GM21526 (cell line): ENCODE measurements around the gene OR11H7.
"Not testable (repeated sequence)": the region's sequence is repeated elsewhere in the genome, so short reads cannot be mapped to it uniquely, and the experiment has no call there.

ENCODE experiments used
- ATAC-seq: cut with Tn5 transposase; IDR thresholded peaks from one replicate; pipeline ENCODE4 v1.9.1; 2021; ENCODE audit warnings: moderate library complexity; ENCODE audit not compliant: unreplicated experiment, low FRiP score

OR11H7 gene

DNA sequence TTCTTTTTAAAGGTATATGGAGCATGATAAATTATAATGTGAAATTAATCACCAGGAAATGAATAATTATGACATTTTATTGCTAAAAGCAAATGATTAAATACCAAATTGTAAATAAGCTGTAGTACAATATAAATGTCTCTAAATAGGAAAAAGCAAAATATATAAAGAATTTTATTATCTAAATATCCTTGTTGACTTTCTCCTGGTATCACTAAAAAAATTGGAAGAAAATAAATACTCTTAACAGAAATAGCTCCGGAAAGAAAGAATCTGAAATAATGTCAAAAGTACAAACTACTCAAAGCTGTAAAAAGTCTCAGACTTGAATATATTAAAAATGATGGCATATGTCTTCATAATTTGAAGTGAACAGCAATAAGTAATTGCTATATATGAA, at the start of gene OR11H7:
Gene OR11H7, plus strand, starts transcription at position 301 of the 400 bp plus-strand sequence.
- ATAC-seq: no peak

DNA sequence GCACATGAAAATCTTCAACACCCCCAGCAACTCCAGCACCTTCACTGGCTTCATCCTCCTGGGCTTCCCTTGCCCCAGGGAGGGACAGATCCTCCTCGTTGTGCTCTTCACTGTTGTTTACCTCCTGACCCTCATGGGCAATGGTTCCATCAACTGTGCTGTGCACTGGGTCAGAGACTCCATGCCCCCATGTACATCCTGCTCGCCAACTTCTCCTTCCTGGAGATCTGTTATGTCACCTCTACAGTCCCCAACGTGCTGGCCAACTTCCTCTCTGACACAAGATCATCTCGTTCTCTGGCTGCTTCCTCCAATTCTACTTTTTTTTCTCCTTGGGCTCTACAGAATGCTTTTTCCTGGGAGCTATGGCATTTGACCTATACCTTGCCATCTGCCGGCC, 49.6 kb upstream of the OR11H7 start:
- ATAC-seq: no peak

DNA sequence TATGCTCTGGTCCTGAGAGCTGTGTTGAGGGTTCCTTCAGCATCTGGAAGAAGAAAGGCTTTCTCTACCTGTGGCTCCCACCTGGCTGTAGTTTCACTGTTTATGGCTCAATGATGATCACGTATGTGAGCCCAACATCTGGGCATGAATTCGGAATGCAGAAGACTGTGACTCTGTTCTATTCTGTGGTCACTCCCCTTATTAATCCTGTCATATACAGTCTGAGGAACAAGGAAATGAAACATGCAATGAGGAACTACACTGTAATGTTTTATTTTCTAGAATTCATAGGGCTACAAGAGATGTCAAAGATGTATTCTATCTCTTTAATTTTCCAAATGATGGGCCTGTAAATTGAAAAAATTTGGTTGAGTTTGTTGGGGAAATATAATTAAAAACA, 48.9 kb upstream of the OR11H7 start:
- no peak for ATAC-seq

DNA sequence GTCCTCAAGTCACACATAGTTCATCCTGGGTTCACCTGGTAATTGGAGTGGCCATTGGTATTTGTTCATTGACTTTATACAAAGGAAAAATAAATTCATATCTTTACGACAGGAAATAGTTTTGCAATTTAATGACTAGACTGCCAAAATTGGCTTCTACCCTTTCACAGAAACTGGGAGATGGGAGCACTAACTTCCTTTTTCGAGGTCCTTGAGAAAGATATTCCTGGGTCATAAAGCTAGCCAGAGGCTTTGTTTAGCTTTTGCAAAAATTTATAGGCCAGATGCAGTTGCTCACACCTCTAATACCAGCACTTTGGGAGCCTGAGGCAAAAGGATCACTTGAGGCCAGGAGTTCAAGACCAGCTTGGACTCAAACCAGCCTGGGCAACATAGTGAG, 48.3 kb upstream of the OR11H7 start:
- no peak for ATAC-seq

DNA sequence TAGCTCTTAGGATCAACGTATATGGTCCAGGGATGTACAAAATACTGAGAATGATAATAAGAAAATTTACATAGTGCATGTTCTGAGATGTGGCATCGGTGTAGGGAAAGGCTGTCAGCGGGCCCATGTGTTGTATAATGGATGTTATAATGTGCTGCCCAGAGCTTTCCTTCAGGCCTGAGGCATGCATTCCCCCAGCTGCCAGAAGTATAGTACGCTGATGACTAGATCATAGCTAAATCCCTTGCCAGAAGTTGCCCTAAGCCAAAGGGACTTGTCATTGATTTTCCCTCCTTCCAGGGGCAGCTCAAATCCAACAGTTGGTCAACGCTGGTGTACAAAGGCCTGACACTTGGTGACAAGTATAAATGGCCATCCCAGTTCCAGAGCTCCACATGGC, 44.6 kb upstream of the OR11H7 start:
- no peak for ATAC-seq

DNA sequence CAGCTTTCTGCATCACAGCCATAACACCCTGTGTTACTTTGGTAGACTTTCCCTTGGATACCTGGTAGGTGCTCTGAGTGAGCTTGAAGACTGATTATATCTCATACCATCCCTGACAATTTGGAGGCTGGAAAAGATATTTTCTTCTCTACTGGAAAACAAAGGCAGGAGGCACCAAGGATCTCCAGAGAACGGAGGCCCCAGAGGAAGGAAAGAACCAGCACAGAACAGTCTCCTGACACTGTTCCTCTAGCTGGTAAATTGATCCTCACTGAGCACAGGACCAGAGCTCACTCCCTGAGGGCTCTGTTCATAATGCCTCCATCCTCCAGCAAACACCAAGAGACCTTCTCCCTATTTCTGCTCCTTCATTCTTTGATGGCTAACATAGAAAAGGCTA, 38.2 kb upstream of the OR11H7 start, which contains the start of gene OR11G2:
Gene OR11G2, plus strand, starts transcription at position 301 of the 400 bp plus-strand sequence. CDS start 6,542 bp downstream, outside the sequence.
- no peak for ATAC-seq

DNA sequence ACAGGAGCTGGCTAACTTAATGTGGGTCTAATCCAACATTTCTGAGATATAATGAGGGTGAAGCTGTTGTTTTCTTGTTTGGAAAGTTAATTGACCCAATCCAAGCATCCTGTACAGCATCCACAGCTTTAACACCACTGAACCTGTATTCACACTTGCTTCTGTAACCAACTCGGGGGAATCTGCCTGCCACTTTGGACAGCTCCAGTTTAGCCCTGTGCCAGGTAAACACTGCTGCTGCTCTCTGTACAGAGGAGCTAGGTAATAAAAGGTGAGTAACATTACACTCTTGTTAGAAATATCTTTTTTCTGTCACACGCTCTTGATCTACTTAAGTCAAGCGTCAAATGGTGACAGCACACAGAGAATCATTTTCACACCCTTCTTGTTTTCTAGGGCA, 37.4 kb upstream of the OR11H7 start:
- no peak for ATAC-seq

DNA sequence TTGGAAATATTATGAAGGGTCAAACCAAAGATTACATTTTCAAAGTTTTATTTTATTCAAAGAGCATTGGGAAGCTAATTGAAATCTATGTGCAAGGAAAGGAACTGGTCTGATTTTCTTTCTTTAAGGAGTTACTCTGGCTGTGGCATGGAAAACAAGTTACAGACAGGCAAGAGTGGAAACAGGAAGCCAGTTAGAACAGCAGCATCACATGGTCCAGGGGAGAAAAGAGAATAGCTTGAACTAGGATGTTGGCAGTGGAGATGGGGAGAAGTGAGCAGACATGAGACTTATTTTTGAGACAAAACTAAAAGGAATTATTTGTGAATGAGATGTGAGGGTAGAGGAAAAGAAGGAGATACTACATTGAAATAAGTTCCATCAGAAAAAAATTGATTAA, 34.7 kb upstream of the OR11H7 start:
- no peak for ATAC-seq

DNA sequence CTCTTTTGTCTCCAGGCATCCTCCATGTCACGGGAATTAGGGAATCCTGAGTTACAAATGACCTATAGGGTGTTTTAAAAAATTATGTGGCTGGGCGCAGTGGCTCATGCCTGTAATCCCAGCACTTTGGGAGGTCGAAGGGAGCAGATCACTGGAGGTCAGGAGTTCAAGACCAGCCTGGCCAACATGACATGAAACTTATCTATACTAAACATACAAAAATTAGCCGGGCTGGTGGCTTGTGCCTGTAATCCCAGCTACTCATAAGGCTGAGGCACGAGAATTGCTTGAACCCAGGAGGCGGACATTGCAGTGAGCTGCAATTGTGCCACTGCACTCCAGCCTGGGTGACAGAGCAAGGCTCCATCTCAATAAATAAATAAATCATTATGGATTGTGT, 33.6 kb upstream of the OR11H7 start:
- ATAC-seq: not testable (repeated sequence)

DNA sequence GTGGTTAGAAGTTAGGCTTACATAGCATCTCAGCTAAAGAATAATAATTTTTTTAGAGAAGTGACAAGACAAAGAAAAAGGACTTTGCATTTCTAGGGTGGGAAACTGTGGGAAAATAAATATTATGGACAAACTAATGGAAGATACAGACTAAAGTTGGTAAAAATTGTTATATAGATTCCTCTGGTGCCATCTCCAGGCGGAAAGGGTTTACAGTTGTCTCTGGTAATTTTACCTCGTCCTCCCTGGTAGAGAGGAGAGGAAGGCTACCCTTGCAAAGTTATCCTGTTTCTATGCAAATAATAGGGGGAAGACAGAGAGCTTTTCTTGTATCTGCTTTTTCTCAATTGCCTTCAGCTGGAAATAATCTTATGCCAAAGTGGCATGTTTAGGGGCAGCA, 32.9 kb upstream of the OR11H7 start:
- ATAC-seq: no peak

DNA sequence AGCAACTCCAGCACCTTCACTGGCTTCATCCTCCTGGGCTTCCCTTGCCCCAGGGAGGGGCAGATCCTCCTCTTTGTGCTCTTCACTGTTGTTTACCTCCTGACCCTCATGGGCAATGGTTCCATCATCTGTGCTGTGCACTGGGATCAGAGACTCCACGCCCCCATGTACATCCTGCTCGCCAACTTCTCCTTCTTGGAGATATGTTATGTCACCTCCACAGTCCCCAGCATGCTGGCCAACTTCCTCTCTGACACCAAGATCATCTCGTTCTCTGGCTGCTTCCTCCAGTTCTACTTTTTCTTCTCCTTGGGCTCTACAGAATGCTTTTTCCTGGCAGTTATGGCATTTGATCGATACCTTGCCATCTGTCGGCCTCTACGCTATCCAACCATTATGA, 31.3 kb upstream of the OR11H7 start:
- no peak for ATAC-seq

DNA sequence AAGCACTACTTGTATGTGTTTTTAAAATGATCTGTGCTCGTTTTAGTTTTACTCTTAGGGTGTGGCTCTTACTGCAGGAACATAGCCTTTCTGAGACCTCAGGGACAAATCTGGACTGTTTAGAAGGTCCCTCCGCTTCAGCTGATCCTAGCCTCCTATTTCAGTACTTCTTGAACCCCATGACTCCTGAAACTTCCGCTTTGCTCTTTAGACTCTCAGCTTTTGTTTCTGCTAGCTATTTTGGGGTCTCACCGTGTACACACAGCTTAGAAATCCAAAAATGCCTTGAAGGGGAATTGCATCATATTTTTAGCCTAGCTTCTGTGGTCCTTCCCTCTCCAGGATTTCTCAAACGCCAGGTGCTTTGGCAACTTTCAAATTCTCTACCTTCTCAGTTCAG, 29.8 kb upstream of the OR11H7 start:
- ATAC-seq: no peak

DNA sequence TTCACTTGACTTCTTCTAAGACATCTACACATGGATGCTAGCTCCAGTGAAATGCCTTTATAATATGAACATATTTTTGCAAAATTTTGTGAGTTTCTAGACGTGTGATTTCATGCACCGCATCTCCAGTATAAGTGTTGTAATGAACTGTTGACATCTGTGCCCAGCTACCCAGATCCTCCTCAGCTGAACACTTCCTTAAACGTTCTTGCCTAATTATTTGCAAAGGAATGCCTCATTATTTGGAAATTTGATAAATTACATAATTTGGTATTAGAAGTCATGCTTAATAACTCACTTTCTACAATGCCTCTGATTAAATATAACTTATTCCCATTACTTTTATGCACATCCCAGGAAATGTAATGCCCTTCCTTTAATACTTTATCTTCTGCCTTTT, 24.1 kb upstream of the OR11H7 start:
- no peak for ATAC-seq

DNA sequence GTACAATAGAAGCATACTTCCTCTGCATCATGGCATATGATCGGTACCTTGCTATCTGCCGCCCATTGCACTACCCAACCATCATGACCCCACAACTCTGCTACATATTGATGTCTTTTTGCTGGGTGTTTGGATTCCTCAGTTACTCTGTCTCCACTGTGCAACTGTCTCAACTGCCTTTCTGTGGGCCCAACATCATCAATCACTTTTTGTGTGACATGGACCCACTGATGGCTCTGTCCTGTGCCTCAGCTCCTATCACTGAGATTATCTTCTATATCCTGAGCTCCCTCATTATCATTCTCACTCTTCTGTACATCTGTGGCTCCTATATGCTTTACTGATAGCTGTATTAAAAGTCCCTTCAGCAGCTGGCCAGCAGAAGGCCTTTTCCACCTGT, 19.2 kb upstream of the OR11H7 start:
- ATAC-seq: no peak

DNA sequence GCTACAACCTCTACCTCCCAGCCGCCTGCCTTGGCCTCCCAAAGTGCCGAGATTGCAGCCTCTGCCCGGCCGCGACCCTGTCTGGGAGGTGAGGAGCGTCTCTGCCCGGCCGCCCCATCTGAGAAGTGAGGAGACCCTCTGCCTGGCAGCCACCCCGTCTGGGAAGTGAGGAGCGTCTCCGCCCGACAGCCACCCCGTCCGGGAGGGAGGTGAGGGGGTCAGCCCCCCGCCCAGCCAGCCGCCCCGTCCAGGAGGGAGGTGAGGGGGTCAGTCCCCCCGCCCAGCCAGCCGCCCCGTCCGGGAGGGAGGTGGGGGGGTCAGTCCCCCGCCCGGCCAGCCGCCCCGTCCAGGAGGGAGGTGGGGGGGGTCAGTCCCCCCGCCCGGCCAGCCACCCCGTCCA, 16.4 kb upstream of the OR11H7 start:
- not testable (repeated sequence) for ATAC-seq

DNA sequence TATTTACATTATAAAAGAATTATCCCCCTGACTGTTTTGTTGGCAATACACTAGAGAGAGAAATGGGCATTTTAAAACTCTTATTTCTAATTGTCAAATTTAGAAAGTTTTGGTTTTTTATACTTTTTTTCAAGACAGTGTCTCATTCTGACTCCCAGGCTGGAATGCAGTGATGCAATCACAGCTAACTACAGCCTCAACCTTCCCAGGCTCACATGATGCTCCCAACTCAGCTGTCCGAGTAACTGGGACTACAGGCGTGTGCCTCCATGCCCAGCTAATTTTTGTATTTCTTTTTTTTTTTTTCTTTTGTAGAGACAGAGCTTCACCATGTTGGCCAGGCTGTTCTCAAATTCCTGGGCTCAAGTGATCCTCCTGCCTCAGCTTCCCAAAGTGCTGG, 13.6 kb upstream of the OR11H7 start:
- ATAC-seq: no peak

DNA sequence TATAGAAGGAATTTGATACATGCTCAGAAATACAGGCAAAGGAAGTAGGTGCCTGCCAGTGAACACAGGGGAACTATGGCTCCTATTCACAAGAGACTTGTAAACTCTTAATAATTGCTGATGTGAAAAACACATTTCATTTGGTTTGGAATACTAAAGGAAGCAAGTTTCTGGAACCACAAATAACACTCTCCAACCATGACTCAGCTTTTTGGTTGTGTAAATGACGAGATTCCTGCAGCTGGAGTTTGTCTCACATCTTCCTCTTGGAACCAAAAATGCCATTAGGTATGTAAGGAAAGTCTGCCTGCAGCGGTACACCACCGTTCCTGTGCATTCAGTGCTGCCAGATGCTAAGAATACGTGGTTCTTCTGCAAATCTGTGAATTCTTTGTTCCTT, 9.7 kb upstream of the OR11H7 start:
- no peak for ATAC-seq

DNA sequence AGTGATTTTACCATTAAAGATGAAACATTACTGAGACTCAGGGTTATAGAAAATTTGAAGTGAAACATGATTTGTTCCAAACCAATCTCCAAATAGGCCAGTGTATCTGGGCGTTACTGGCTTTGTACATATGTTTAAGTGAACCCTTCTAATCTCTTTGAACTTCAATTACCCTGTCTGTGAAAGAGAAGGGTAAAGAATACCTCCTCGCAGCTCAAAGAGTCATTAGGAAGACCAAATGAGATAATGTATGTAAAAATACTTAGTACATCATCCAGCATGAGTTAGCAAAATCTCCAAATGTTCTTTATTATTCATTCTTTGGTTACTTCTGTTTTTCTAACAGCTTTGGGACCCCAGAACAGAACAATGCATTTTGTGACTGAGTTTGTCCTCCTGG, 5.4 kb upstream of the OR11H7 start, which contains the start of gene OR11H6:
Gene OR11H6, plus strand, starts transcription at position 301 of the 400 bp plus-strand sequence. Its CDS starts 0 bp downstream, at position 301.
- no peak for ATAC-seq

DNA sequence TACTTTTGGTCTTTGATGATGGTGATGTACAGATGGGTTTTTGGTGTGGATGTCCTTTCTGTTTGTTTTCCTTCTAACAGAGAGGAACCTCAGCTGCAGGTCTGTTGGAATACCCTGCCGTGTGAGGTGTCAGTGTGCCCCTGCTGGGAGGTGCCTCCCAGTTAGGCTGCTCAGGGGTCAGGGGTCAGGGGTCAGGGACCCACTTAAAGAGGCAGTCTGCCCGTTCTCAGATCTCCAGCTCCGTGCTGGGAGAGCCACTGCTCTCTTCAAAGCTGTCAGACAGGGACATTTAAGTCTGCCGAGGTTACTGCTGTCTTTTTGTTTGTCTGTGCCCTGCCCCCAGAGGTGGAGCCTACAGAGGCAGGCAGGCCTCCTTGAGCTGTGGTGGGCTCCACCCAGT, 6.6 kb downstream of the OR11H7 start:
- not testable (repeated sequence) for ATAC-seq

DNA sequence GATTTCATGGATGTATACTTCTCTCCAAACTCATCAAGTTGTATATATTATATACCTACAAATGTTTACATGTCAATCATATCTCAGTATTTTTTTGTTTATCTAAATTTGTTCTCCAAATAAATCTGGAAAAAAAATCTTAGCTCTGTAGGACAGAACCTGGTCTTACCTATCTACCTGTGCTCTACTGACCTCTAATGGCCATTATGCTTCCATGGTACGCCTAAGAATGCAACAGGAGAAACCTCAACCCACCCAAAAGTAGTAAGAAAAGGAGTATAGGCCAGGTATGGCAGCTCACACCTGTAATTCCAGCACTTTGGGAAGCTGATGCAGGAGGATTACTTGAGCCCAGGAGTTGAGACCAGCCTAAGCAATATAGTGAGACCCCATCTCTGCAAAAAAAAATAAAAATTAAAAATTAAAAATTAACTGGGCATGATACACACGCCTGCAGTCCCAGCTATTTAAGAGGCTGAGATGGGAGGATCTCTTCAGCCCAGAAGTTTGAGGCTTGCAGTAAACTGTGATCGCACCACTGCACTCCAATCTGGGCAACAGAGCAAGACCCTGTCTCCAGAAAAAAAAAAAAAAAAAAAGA, 19.0 kb downstream of the OR11H7 start:
- no peak for ATAC-seq

DNA sequence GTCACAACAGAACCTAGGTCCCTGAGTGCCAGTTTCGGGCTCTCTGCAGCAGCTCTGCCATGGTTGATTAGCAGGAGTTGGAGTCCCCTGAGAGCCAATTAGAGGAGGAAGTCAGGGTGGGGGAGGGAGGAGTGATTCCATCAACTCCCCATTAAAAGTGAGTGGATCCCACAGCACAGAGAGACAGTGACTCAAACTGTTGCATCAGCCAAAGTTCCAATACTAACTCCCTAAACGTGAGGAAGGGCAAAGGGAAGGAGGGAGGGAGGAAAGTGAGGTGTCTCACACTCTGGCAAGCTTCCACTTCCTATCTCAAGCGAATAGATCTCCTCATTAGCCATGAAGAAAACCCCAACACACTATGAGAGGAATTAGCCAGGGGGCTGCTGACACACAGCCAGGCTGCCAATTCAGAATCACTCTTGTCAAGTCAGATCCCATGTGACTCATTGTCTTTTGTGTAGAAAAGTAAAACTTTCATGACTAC, 33.9 kb downstream of the OR11H7 start:
- no peak for ATAC-seq

DNA sequence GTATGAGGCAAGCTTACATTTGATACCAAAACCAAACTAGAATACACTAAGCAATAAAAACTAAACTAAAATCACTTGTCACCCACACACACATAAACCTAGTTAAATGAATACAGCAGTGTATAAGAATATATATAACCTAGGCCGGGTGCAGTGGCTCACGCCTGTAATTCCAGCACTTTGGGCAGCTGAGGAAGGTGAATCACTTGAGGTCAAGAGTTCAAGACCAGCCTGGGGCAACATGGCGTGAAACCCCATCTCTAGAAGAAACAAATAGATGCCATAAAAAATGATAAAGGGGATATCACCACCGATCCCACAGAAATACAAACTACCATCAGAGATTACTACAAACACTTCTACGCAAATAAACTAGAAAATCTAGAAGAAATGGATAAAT, 35.6 kb downstream of the OR11H7 start:
- not testable (repeated sequence) for ATAC-seq

DNA sequence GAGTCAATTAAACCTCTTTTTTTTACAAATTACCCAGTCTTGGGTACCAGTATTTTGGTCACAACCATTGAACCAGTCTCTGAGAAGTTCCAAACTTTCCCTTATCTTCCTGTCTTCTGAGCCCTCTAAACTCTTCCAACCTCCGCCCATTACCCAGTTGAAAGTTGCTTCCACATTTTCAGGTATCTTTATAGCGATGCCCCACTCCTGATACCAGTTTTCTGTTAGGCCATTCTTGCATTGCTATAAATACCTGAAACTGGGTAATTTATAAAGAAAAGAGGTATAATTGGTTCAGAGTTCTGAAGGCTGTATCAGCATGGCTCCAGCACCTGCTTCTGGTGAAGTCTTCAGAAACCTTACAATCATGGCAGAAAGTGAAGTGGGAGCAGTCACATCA, 45.3 kb downstream of the OR11H7 start:
- no peak for ATAC-seq
